Muscle of leg (tissue), 11 donors: ENCODE data around the gene OVOL1. TPM values are rescaled to one million over a fixed set of nuclear protein-coding genes. Genes with fewer than 3 reads are reported as not detected.
"Not testable (repeated sequence)": the region's sequence is repeated elsewhere in the genome, so short reads cannot be mapped to it uniquely, and the experiment has no call there.

Experiments
- DNase-seq: peaks from one replicate; pipeline ENCODE4 v3.0.0; 2013
- H3K27ac ChIP-seq: one replicate; pipeline ENCODE4 v1.5.1; 2013; ENCODE audit warnings: mild to moderate bottlenecking, low read length, control low read depth
- H3K27me3 ChIP-seq: one replicate; pipeline ENCODE4 v1.6.1; 2013; ENCODE audit warnings: low read length; ENCODE audit not compliant: control insufficient read depth, insufficient read depth
- H3K36me3 ChIP-seq: one replicate; pipeline ENCODE4 v1.6.1; 2013; ENCODE audit warnings: low read length; ENCODE audit not compliant: control insufficient read depth, insufficient read depth
- H3K4me1 ChIP-seq: one replicate; pipeline ENCODE4 v1.6.1; 2013; ENCODE audit warnings: low read length; ENCODE audit not compliant: control insufficient read depth, insufficient read depth
- H3K4me3 ChIP-seq: one replicate; pipeline ENCODE4 v1.5.1; 2013; ENCODE audit warnings: low read length, control low read depth
- H3K9me3 ChIP-seq: replicated peaks from 2 replicates; pipeline ENCODE4 v1.6.1; 2013; ENCODE audit warnings: low read depth, low read length; ENCODE audit not compliant: control insufficient read depth
- WGBS: methylation state at CpG from one replicate; pipeline ENCODE4 v1.1.5; 2013; ENCODE audit warnings: missing lambda C conversion rate; ENCODE audit not compliant: insufficient coverage; 5-methylcytosine and 5-hydroxymethylcytosine counted together
- polyA plus RNA-seq, 8 donors: library from polyadenylated mRNA; unstranded; fragments of 120-200 nt; gene quantifications; one replicate each; pipeline versions ENCODE4 v1.2.1 to v1.2.3, GENCODE V29; 2013; ENCODE audit warnings: inconsistent platforms in 1 of 8, low replicate concordance in 1 of 8; ENCODE audit not compliant: insufficient read length in 8 of 8, insufficient read depth in 1 of 8
- total RNA-seq: library from RNA; stranded (reverse); fragments of 120-200 nt; gene quantifications from one replicate; pipeline ENCODE4 v1.2.4, GENCODE V29; 2013

The OVOL1 gene
- total and polyA plus RNA-seq, 9 donors: 0.32 to 1.7 (median 0.41) TPM; not detected in 6

DNA sequence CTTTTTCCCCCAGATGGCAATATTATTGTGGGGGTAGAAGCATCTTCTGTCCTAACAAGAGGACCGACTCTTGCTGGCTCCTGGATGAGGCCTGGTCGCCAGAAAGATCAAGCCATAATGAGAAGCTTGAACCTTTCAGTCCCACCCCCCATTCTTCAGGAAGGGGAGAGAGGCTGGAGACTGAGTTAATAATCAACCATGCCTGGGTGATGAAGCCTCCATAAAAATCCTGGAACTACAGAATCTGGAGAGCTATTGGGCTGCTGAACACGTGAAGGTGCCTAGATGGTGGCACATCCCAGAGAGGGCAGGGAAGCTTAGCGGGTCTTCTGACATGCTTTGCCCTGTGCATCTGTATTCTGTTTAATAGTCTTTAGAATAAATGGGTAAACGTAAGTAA, 22.4 kb upstream of the OVOL1 start:
- DNase-seq: no peak
- Histone ChIP-seq H3K36me3 (no peaks in the 10 kb centered on the region), H3K9me3 (no peaks in the 10 kb centered on the region), H3K27ac (no peak overlapping the region), H3K4me1 (no peaks in the 10 kb centered on the region), H3K4me3 (no peak overlapping the region), H3K27me3 (no peaks in the 10 kb centered on the region)
- WGBS: 75% methylated on average over 2 of the region's 5 CpGs

DNA sequence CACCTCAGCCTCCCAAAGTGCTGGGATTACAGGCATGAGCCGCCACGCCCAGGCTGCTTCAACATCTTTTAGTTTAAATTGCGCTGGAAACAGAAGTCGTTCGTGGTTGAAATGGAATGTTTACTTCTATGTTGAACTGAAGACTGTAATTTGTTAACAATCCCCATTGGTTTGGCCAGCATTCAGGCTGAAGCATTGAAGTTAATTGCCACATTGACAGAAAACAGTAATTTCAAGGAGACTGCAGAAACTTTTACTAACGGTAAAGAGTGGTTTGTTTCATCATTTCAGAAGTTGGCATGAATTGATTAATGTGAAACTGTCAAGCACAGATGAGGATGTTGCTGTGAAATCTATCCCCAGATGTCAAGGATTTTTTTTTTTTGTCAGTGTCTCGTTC, 20.3 kb upstream of the OVOL1 start:
- Histone ChIP-seq H3K27ac (no peak overlapping the region), H3K4me3 (no peak overlapping the region), H3K36me3 (no peaks in the 10 kb centered on the region), H3K4me1 (no peaks in the 10 kb centered on the region), H3K9me3 (no peaks in the 10 kb centered on the region), H3K27me3 (no peaks in the 10 kb centered on the region)
- DNase-seq: no peak
- WGBS: 45% methylated on average over 2 of the region's 7 CpGs

- Histone ChIP-seq H3K4me3 (no peak overlapping the region), H3K36me3 (no peaks in the 10 kb centered on the region), H3K27me3 (no peaks in the 10 kb centered on the region), H3K9me3 (no peaks in the 10 kb centered on the region), H3K27ac (no peak overlapping the region), H3K4me1 (no peaks in the 10 kb centered on the region)
- 46% methylated on average over 2 of the region's 10 CpGs for WGBS
- no peak for DNase-seq
Observed at GRCh38 chr11:65767406-65767805, 19.5 kb upstream of the OVOL1 start.

DNA sequence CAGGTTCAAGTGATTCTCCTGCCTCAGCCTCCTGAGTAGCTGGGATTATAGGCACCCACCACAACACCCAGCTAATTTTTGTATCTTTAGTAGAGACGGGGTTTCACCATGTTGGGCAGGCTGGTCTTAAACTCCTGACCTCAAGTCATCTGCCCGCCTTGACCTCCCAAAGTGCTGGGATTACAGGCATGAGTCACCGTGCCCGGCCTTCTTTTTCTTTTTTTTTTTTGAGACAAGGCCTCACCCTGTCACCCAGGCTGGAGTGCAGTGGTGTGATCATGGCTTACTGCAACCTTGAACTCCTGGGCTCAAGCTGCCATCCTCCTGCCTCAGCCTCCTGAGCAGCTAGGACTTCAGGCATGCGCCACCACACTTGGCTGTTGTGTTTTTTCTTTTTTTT, 19.1 kb upstream of the OVOL1 start:
- H3K4me3 ChIP-seq, H3K36me3 ChIP-seq, H3K4me1 ChIP-seq, H3K27ac ChIP-seq, H3K9me3 ChIP-seq, H3K27me3 ChIP-seq, DNase-seq: not testable (repeated sequence)
- 86% methylated on average over 2 of the region's 5 CpGs for WGBS

GRCh38 chr11:65770951-65771567, 15.8 kb upstream of the OVOL1 start:
- H3K4me1 ChIP-seq: no peaks in the 10 kb centered on the region
- 81% methylated on average over 8 of the region's 12 CpGs for WGBS

GRCh38 chr11:65771589-65772112, 15.2 kb upstream of the OVOL1 start:
- WGBS: 40% methylated on average over 5 of the region's 6 CpGs
- H3K27ac ChIP-seq: no peak overlapping the region
- H3K4me1 ChIP-seq: no peaks in the 10 kb centered on the region
- no peak overlapping the region for H3K4me3 ChIP-seq
- H3K36me3 ChIP-seq: no peaks in the 10 kb centered on the region
- peaks cover 2% of the 10 kb centered on the region for H3K27me3 ChIP-seq
- no peaks in the 10 kb centered on the region for H3K9me3 ChIP-seq
- no peak for DNase-seq

More at GRCh38 chr11:65770951-65771567, 15.8 kb upstream of the OVOL1 start:
- no peaks in the 10 kb centered on the region for H3K36me3 ChIP-seq
- H3K27me3 ChIP-seq: peaks cover 2% of the 10 kb centered on the region
- H3K4me3 ChIP-seq: no peak overlapping the region
- no peak for DNase-seq
- no peaks in the 10 kb centered on the region for H3K9me3 ChIP-seq
- no peak overlapping the region for H3K27ac ChIP-seq

GRCh38 chr11:65773784-65774411, 13.0 kb upstream of the OVOL1 start:
- H3K36me3 ChIP-seq: peaks cover 7% of the 10 kb centered on the region
- peaks cover 2% of the 10 kb centered on the region for H3K27me3 ChIP-seq
- no peaks in the 10 kb centered on the region for H3K4me1 ChIP-seq
- no peak overlapping the region for H3K4me3 ChIP-seq
- no peak overlapping the region for H3K27ac ChIP-seq
- no peak for DNase-seq
- WGBS: 37% methylated on average over 2 of the region's 8 CpGs
- no peaks in the 10 kb centered on the region for H3K9me3 ChIP-seq

GRCh38 chr11:65774525-65775306, 12.1 kb upstream of the OVOL1 start:
- WGBS: 83% methylated on average over 6 of the region's 9 CpGs
- Histone ChIP-seq H3K4me3 (no peak overlapping the region), H3K27ac (no peak overlapping the region), H3K9me3 (no peaks in the 10 kb centered on the region), H3K36me3 (peaks cover 10% of the 10 kb centered on the region), H3K27me3 (peaks cover 2% of the 10 kb centered on the region), H3K4me1 (peaks cover 5% of the 10 kb centered on the region)
- DNase-seq: no peak

DNA sequence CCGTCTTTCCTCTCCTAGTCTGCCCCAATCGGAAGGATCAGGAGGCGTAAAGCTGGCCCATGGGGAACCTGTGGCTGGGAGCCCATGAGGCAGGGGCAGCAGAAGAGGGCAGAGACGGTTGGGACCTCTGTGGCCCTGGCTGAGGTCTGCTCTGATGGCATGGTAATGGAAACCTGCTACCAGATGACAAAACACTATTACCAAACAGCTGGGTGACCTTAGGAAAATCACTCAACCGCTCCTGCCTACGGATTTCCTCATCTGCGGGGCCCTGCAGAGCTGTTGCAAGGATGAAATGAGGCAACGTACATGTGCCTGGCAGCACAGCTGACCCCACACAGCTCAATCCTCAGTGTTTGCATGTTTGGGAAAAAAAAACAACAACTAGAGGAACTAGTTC, 10.7 kb upstream of the OVOL1 start:
- Histone ChIP-seq H3K4me3 (no peak overlapping the region), H3K36me3 (peaks cover 10% of the 10 kb centered on the region), H3K9me3 (no peaks in the 10 kb centered on the region), H3K27ac (no peak overlapping the region), H3K4me1 (peaks cover 10% of the 10 kb centered on the region), H3K27me3 (peaks cover 4% of the 10 kb centered on the region)
- WGBS: 44% methylated on average over 1 of the region's 8 CpGs
- DNase-seq: no peak

DNA sequence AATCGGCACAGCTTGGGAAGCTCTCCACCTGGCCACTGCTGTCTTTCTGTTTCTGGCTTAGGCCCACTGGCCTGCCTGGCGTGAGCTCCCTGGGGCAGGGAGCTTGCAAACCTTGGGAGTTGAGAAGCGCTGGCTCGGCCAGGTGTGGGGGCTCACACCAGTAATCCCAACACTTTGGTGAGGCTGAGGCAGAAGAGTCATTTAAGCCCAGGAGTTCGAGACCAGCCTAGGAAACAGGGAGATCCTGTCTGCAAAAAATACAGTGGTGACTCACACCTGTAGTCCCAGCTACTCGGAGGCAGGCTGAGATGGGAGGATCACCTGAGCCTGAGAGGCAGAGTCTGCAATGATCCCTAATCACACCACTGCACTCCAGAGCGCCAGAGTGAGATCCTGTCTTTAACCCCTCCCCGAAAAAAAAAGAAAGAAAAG, 10.1 kb upstream of the OVOL1 start:
- Histone ChIP-seq H3K36me3 (peaks cover 10% of the 10 kb centered on the region), H3K27me3 (peaks cover 8% of the 10 kb centered on the region), H3K4me1 (peaks cover 14% of the 10 kb centered on the region), H3K9me3 (no peaks in the 10 kb centered on the region), H3K27ac (no peak overlapping the region), H3K4me3 (no peak overlapping the region)
- no peak for DNase-seq
- 82% methylated on average over 5 of the region's 8 CpGs for WGBS
